Retinal pigment epithelial cell (primary cell): ENCODE data around the gene A4GNT.

Experiments used
- DNase-seq: peaks from one replicate; pipeline ENCODE4 v3.0.0-alpha.2; 2010; ENCODE audit warnings: low read depth
- H3K4me3 ChIP-seq: 2 replicates; pipeline ENCODE4 v1.5.1; 2011; ENCODE audit warnings: mild to moderate bottlenecking, low read length, control low read depth, moderate library complexity
- TF ChIP-seq, protein P1 (sequence below): conservative IDR thresholded peaks from 2 replicates; pipeline ENCODE4 v1.5.1; 2011; ENCODE audit warnings: low read depth, low read length, control low read depth, inconsistent platforms

A4GNT gene

DNA sequence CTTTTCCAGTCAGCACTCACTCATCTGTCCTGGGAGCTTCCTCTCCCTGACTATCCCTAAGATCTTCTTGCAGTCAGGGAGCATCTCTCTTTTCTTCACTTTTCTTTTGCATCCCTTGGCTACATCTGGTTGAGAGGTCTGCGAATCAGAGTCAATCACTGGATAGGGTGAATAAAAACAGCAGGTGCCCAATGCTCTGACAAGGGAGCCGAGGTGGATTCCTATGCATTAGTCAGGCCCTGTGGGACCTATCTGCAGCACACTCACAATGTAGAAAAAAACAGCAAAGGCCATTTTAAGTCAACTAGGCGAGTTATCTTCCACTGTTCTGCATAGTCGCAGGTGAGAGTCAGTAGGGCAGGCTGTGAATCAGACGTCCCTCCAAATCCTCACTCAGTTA is 52.3 kb downstream of the A4GNT start:
- no peak for DNase-seq
- H3K4me3 ChIP-seq: no peak overlapping the region
- TF ChIP-seq, protein P1, sequence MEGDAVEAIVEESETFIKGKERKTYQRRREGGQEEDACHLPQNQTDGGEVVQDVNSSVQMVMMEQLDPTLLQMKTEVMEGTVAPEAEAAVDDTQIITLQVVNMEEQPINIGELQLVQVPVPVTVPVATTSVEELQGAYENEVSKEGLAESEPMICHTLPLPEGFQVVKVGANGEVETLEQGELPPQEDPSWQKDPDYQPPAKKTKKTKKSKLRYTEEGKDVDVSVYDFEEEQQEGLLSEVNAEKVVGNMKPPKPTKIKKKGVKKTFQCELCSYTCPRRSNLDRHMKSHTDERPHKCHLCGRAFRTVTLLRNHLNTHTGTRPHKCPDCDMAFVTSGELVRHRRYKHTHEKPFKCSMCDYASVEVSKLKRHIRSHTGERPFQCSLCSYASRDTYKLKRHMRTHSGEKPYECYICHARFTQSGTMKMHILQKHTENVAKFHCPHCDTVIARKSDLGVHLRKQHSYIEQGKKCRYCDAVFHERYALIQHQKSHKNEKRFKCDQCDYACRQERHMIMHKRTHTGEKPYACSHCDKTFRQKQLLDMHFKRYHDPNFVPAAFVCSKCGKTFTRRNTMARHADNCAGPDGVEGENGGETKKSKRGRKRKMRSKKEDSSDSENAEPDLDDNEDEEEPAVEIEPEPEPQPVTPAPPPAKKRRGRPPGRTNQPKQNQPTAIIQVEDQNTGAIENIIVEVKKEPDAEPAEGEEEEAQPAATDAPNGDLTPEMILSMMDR: no peak

DNA sequence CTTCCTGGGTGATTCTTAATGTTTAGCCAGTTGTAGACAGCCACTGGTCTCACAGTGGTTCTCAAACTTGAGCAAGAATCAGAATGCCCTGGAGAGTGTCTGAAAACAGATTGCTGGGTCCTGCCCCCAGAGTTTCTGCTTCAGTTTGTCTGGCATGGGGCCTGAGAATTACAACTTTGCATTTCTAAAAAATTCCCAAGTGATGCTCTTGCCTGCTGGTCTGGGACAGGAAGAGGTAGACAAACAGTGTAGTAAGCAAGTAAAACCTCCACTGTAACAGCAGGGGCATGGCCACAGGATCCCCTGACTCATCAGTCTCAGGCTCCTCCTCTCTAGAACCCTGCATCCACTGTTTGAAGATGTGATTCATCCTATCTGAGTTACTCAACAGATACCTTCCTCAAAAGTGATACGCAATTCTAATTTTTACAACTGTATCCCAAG is 53.3 kb downstream of the A4GNT start:
- DNase-seq: no peak
- H3K4me3 ChIP-seq: no peak overlapping the region
- TF ChIP-seq, protein P1: no peak

DNA sequence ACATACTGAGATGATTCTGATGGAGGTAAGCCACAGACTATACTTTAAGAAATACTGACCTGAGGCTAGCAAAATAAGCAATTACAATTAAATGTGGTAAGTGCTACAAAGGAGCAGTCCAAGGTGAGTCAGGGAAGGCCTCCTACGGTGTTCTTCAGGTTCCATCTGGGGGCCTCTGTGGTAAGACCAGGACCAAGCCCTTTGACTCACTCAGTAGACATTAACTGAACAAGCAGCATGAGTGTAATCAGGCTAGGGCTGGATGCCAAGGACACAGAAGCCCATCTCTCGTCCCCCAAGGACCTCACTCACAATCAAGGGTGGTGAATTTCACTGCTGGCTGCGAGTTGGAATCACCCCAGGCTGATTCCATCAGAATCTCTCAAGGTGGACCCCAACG is 54.1 kb downstream of the A4GNT start:
- H3K4me3 ChIP-seq: no peak overlapping the region
- no peak for DNase-seq
- TF ChIP-seq, protein P1: no peak
